HCT116 (cell line): ENCODE measurements around the gene GPR6. TPM values are rescaled to one million over a fixed set of nuclear protein-coding genes. Genes with fewer than 3 reads are reported as not detected.

Experiments
- ATAC-seq: fragments of 200-7000 bp; cut with Tn5 transposase; 2 replicates; pipeline ENCODE4 v1.9.1; 2020; ENCODE audit warnings: mild to moderate bottlenecking, moderate library complexity
- BruUV-seq: library from RNA; stranded (reverse); fragments of 400-500 nt; replicated peaks from 2 replicates; lab custom pipeline; 2021; lab: Mats Ljungman, UMichigan
- CTCF ChIA-PET: fragments of 300-600 bp; sonication (Branson Sonifier 250); formaldehyde crosslinking; loops from one replicate; lab custom pipeline; 2021; ENCODE audit warnings: antibody characterized with exemption; lab: Charles Lee
- POLR2A ChIA-PET: fragments of 300-600, 350-600 bp; sonication (Branson Sonifier 250); formaldehyde crosslinking; loops from one replicate; lab custom pipeline; 2021; ENCODE audit warnings: antibody characterized with exemption; lab: Charles Lee
- RAD21 ChIA-PET, 2 experiments: fragments of 300-600 bp; sonication (Branson Sonifier 250); formaldehyde crosslinking; loops; one replicate each; lab custom pipeline; 2023; ENCODE audit warnings: low total read pairs in 2 of 2; ENCODE audit not compliant: uncharacterized antibody in 2 of 2, unreplicated experiment in 2 of 2, low non-redundant PET in 1 of 2; lab: Charles Lee
- DNase-seq: peaks from one replicate; pipeline ENCODE4 v3.0.0-alpha.2; 2010; ENCODE audit warnings: low read depth, low spot score
- H2AFZ ChIP-seq: fragments of 200-600 bp; shearing (Covaris generic), sonication (generic); 2 replicates; pipeline ENCODE4 v1.6.1; 2017; ENCODE audit warnings: low read depth, mixed run types, mixed read lengths, antibody characterized with exemption, low read length; ENCODE audit not compliant: poor library complexity, severe bottlenecking
- H3K27ac ChIP-seq: 2 replicates; pipeline ENCODE4 v1.5.1; 2012; ENCODE audit warnings: low read depth, low read length
- H3K27me3 ChIP-seq: fragments of 200-600 bp; sonication (generic); 2 replicates; pipeline ENCODE4 v1.6.1; 2016; ENCODE audit warnings: mixed run types, low read length, mixed read lengths; ENCODE audit not compliant: insufficient read depth
- H3K36me3 ChIP-seq, 2 experiments: fragments of 200-500 bp in 1 of 2; fragments of 200-600 bp in 1 of 2; sonication (Bioruptor generic) in 1 of 2; sonication (generic) in 1 of 2; 2 replicates each; pipeline versions ENCODE4 v1.5.1 to v1.6.1; 2014 to 2016; ENCODE audit warnings: low read length in 2 of 2, inconsistent platforms in 1 of 2, mixed read lengths in 1 of 2, mixed run types in 1 of 2; ENCODE audit not compliant: insufficient read depth in 2 of 2, control insufficient read depth in 1 of 2
- H3K4me1 ChIP-seq, 2 experiments: fragments of 200-600 bp in 1 of 2; sonication (generic) in 1 of 2; 2 replicates each; pipeline versions ENCODE4 v1.5.1 to v1.6.1; 2012 to 2017; ENCODE audit warnings: low read length in 2 of 2, inconsistent platforms in 1 of 2, mild to moderate bottlenecking in 1 of 2, mixed read lengths in 1 of 2, mixed run types in 1 of 2, moderate library complexity in 1 of 2; ENCODE audit not compliant: insufficient read depth in 2 of 2, control insufficient read depth in 1 of 2
- H3K4me2 ChIP-seq: fragments of 200-600 bp; sonication (generic); 2 replicates; pipeline ENCODE4 v1.6.1; 2017; ENCODE audit warnings: mixed run types, low read length, mixed read lengths
- H3K4me3 ChIP-seq, 2 experiments: fragments of 200-600 bp in 1 of 2; sonication (generic) in 1 of 2; replicated peaks in 1 of 2; 2 replicates each; pipeline ENCODE4 v1.5.1; 2011 to 2016; ENCODE audit warnings: low read length in 2 of 2, control low read depth in 1 of 2, low read depth in 1 of 2, mild to moderate bottlenecking in 1 of 2, mixed read lengths in 1 of 2, mixed run types in 1 of 2
- H3K79me2 ChIP-seq: fragments of 200-600 bp; sonication (generic); 2 replicates; pipeline ENCODE4 v1.6.1; 2017; ENCODE audit warnings: mild to moderate bottlenecking, mixed run types, low read length, moderate library complexity, mixed read lengths; ENCODE audit not compliant: insufficient read depth
- H3K9ac ChIP-seq: fragments of 200-600 bp; sonication (generic); 2 replicates; pipeline ENCODE4 v1.6.1; 2016; ENCODE audit warnings: low read length, mixed read lengths
- H3K9me2 ChIP-seq: fragments of 200-600 bp; sonication (generic), shearing (Covaris generic); 2 replicates; pipeline ENCODE4 v1.6.1; 2017; ENCODE audit warnings: mixed run types, mild to moderate bottlenecking, moderate library complexity; ENCODE audit not compliant: insufficient read depth
- H3K9me3 ChIP-seq, 2 experiments: fragments of 200-500 bp in 1 of 2; fragments of 200-600 bp in 1 of 2; sonication (Bioruptor generic) in 1 of 2; sonication (generic) in 1 of 2; 2 replicates each; pipeline ENCODE4 v1.6.1; 2014 to 2017; ENCODE audit warnings: low read length in 2 of 2, mixed read lengths in 2 of 2, inconsistent platforms in 1 of 2, low read depth in 1 of 2, mild to moderate bottlenecking in 1 of 2, mixed run types in 1 of 2, moderate library complexity in 1 of 2; ENCODE audit not compliant: control insufficient read depth in 1 of 2, insufficient read depth in 1 of 2
- H4K20me1 ChIP-seq: fragments of 200-600 bp; sonication (generic), shearing (Covaris generic); 2 replicates; pipeline ENCODE4 v1.6.1; 2017; ENCODE audit warnings: mixed run types, mild to moderate bottlenecking, moderate library complexity; ENCODE audit not compliant: insufficient read depth
- CEBPB ChIP-seq: IDR thresholded peaks from 2 replicates; pipeline ENCODE4 v1.6.1; 2012; ENCODE audit warnings: low read depth
- ELF1 ChIP-seq: IDR thresholded peaks from 2 replicates; pipeline ENCODE4 v1.6.1; 2012; ENCODE audit warnings: low read depth, borderline replicate concordance
- EZH2 ChIP-seq: fragments of 200-600 bp; sonication (generic); IDR thresholded peaks from 2 replicates; pipeline ENCODE4 v1.6.1; 2017; ENCODE audit warnings: antibody characterized with exemption, mixed run types
- EZH2phosphoT487 ChIP-seq: fragments of 200-600 bp; IDR thresholded peaks from 2 replicates; pipeline ENCODE4 v1.6.1; 2018; ENCODE audit warnings: antibody characterized with exemption, borderline replicate concordance
- FOSL1 ChIP-seq: IDR thresholded peaks from 2 replicates; pipeline ENCODE4 v1.6.1; 2012; ENCODE audit warnings: low read depth
- JUND ChIP-seq: IDR thresholded peaks from 2 replicates; pipeline ENCODE4 v1.6.1; 2012
- MAX ChIP-seq: IDR thresholded peaks from 2 replicates; pipeline ENCODE4 v1.6.1; 2012
- POLR2A ChIP-seq: IDR thresholded peaks from 2 replicates; pipeline ENCODE4 v1.7.0; 2011; ENCODE audit warnings: borderline replicate concordance; ENCODE audit not compliant: insufficient read depth, insufficient read length; ENCODE audit errors: extremely low read depth
- POLR2AphosphoS5 ChIP-seq: IDR thresholded peaks from 2 replicates; pipeline ENCODE4 v1.6.1; 2011; ENCODE audit warnings: mild to moderate bottlenecking, low read depth, low read length, moderate library complexity
- RAD21 ChIP-seq: IDR thresholded peaks from 2 replicates; pipeline ENCODE4 v1.6.1; 2012; ENCODE audit warnings: low read depth, mild to moderate bottlenecking
- REST ChIP-seq: IDR thresholded peaks from 2 replicates; pipeline ENCODE4 v1.6.1; 2012; ENCODE audit warnings: low read depth
- SIN3A ChIP-seq: IDR thresholded peaks from 2 replicates; pipeline ENCODE4 v1.6.1; 2012; ENCODE audit warnings: low read depth
- SP1 ChIP-seq: IDR thresholded peaks from 2 replicates; pipeline ENCODE4 v1.6.1; 2012; ENCODE audit warnings: low read depth
- SRF ChIP-seq: IDR thresholded peaks from 2 replicates; pipeline ENCODE4 v1.6.1; 2012; ENCODE audit warnings: low read depth
- TCF7L2 ChIP-seq: IDR thresholded peaks from 2 replicates; pipeline ENCODE4 v1.7.0; 2011; ENCODE audit warnings: borderline replicate concordance, inconsistent platforms; ENCODE audit not compliant: insufficient read depth, insufficient read length; ENCODE audit errors: extremely low read depth
- YY1 ChIP-seq: IDR thresholded peaks from 2 replicates; pipeline ENCODE4 v1.6.1; 2011; ENCODE audit warnings: low read length, low read depth, moderate library complexity, mild to moderate bottlenecking; ENCODE audit not compliant: insufficient replicate concordance; ENCODE audit errors: extremely low read depth
- ZFX ChIP-seq: fragments of 450-650 bp; IDR thresholded peaks from 2 replicates; pipeline ENCODE4 v1.6.1; 2017
- ZNF274 ChIP-seq: fragments of 200-500 bp; sonication (Bioruptor generic); IDR thresholded peaks from 2 replicates; pipeline ENCODE4 v1.6.1; 2014; ENCODE audit warnings: mild to moderate bottlenecking, low read depth, low read length, inconsistent platforms
- intact Hi-C: fragments of 100-400 bp; cut with micrococcal nuclease; formaldehyde crosslinking; loops from 2 replicates; pipeline ENCODE4 v1.10.0; 2022
- total RNA-seq: library from RNA; stranded (reverse); gene quantifications from one replicate; pipeline ENCODE4 v1.2.1, GENCODE V29; 2021; ENCODE audit not compliant: unreplicated experiment

Gene GPR6
- total RNA-seq, 1 experiment from 2014 or later = not detected

- H2AFZ ChIP-seq = no peak overlapping the region
- CTCF ChIA-PET = no interaction called here
- POLR2A ChIA-PET = no interaction called here
Observed at GRCh38 chr6:109977791-109978173, 329 bp upstream of the GPR6 start.

More at GRCh38 chr6:109977791-109978173, 329 bp upstream of the GPR6 start:
- no TSS peak for BruUV-seq
- Histone ChIP-seq H3K9ac (no peak overlapping the region), H3K4me1 (no peaks in the 10 kb centered on the region), H3K4me3 (no peak overlapping the region), H3K27ac (no peak overlapping the region), H3K79me2 (no peaks in the 10 kb centered on the region), H3K36me3 (no peaks in the 10 kb centered on the region), H3K9me2 (no peaks in the 10 kb centered on the region), H3K4me2 (no peak overlapping the region), H3K27me3 (peaks cover 39% of the 10 kb centered on the region), H3K9me3 (no peaks in the 10 kb centered on the region), H4K20me1 (no peaks in the 10 kb centered on the region)
- DNase-seq = no peak
- intact Hi-C loops = no loop called here
- RAD21 ChIA-PET = no interaction called here
- TF ChIP-seq ZNF274 (no peak), EZH2 (no peak), FOSL1 (no peak), MAX (no peak), POLR2A (no peak), SIN3A (no peak), ZFX (no peak), SP1 (no peak), POLR2AphosphoS5 (no peak), RAD21 (no peak), CEBPB (no peak), JUND (no peak), SRF (no peak), REST (no peak), ELF1 (no peak), EZH2phosphoT487 (no peak), YY1 (no peak), TCF7L2 (no peak)
- no peak for ATAC-seq
